Heart left ventricle (tissue), 16 donors: ENCODE results near the gene PER2. TPM values are rescaled to one million over a fixed set of nuclear protein-coding genes. Genes with fewer than 3 reads are reported as not detected.

ENCODE experiments used
- ATAC-seq, 4 donors: fragments of 200-7000 bp; cut with Tn5 transposase; one replicate each; pipeline ENCODE4 v1.9.1; 2020 to 2022; ENCODE audit warnings: moderate library complexity in 4 of 4, mild to moderate bottlenecking in 3 of 4, moderate number of reproducible peaks in 1 of 4
- DNase-seq, 5 donors: peaks; one replicate each; pipeline ENCODE4 v3.0.0-alpha.2; 2020
- H3K27ac ChIP-seq, 12 donors: fragments of 200-600 bp; sonication (generic) in 4 of 12; one replicate each; pipeline versions ENCODE4 v1.5.0 to v1.8.0; 2016 to 2022; ENCODE audit warnings: mild to moderate bottlenecking in 2 of 12
- H3K27me3 ChIP-seq, 9 donors: fragments of 200-600 bp; sonication (generic) in 2 of 9; one replicate each; pipeline versions ENCODE4 v1.5.1 to v1.8.0; 2016 to 2022; ENCODE audit warnings: mild to moderate bottlenecking in 3 of 9
- H3K36me3 ChIP-seq, 9 donors: fragments of 200-600 bp; sonication (generic) in 2 of 9; one replicate each; pipeline versions ENCODE4 v1.5.0 to v1.8.0; 2018 to 2022; ENCODE audit warnings: mild to moderate bottlenecking in 2 of 9
- H3K4me1 ChIP-seq, 12 donors: fragments of 200-600 bp; sonication (generic) in 4 of 12; one replicate each; pipeline versions ENCODE4 v1.5.0 to v1.8.0; 2016 to 2022; ENCODE audit warnings: mild to moderate bottlenecking in 3 of 12
- H3K4me3 ChIP-seq, 12 donors: fragments of 200-600 bp; sonication (generic) in 4 of 12; one replicate each; pipeline versions ENCODE4 v1.5.0 to v1.8.0; 2017 to 2022; ENCODE audit warnings: mild to moderate bottlenecking in 9 of 12, moderate library complexity in 4 of 12
- H3K9me3 ChIP-seq, 12 donors: fragments of 200-600 bp; sonication (generic) in 4 of 12; one replicate each; pipeline versions ENCODE4 v1.5.0 to v1.8.0; 2016 to 2022; ENCODE audit warnings: mild to moderate bottlenecking in 1 of 12
- CTCF ChIP-seq, 12 donors: fragments of 200-600 bp; sonication (generic) in 4 of 12; IDR thresholded peaks; one replicate each; pipeline versions ENCODE4 v1.5.0 to v1.8.0; 2018 to 2022; ENCODE audit warnings: antibody characterized with exemption in 12 of 12, mild to moderate bottlenecking in 5 of 12
- POLR2A ChIP-seq, 2 donors: fragments of 450-650 bp; IDR thresholded peaks; one replicate each; pipeline ENCODE4 v1.6.1; 2017; ENCODE audit warnings: antibody characterized with exemption in 2 of 2, mild to moderate bottlenecking in 2 of 2, moderate library complexity in 2 of 2
- WGBS, 4 donors: extraction: QIAGEN DNeasy Blood & Tissue Kit in 2 of 4; methylation state at CpG; one replicate each; pipeline versions ENCODE4 v1.1.5 to v1.1.7; 2013 to 2018; 5-methylcytosine and 5-hydroxymethylcytosine counted together
- intact Hi-C, 10 donors: fragments of 100-400 bp; cut with DNase I; formaldehyde crosslinking; loops; one replicate each; pipeline versions ENCODE4 v1.11.1 to v1.14.2; 2022
- polyA plus RNA-seq, 2 donors: library from polyadenylated mRNA; stranded (reverse); fragments of 200-250 nt; gene quantifications; one replicate each; pipeline ENCODE4 v1.2.3, GENCODE V29; 2013
- total RNA-seq, 9 donors: library from RNA; depleted of rRNA in 2 of 9; stranded (reverse); fragments of >200 nt in 2 of 9; fragmentation: NEBNext Ultra II Directional in 3 of 9; extraction: Animal tissue kit (Norgen Biotek cat#: 25700) in 3 of 9; gene quantifications; one replicate each; pipeline versions ENCODE4 v1.1.0 to v1.2.4, GENCODE V29; 2016 to 2023
- donor health status: ischemic (EF 13 %, LVEDD 7.1; RV severe dilation, severe dysfunction).
- donor health status: healthy with polysubstance abuse.
- donor health status: DM: no; HTN: yes; CAD: no.
- donor health status: DM: no; HTN: no; CAD: no.
- donor health status: ischemic (EF 25% LVEDD 6.9; RV normal size, moderate dysfunction).
- donor health status: ischemic (EF 25% LVEDD 5.7; RV mildly dilated, moderate dysfunction).
- donor health status: healthy.
- donor health status: DM: yes; HTN: yes; CAD: no.
- donor health status: ischemic (EF 35%, LVEDD 5.7; RV mildly dilated, moderate dysfunction).
- donor health status: nonischemic (EF 11% LVEDD 7.7; RV severe dilation, severe dysfunction).
- donor health status: DM: yes; HTN: yes; CAD: no.
- donor health status: PGD.
- donor health status: ischemic (EF 29% LVEDD 5.4; RV normal size, mild dysfunction).
- donor health status: nonischemic (EF 23%, LVEDD 6.1; RV moderate dilation, normal function).

Gene PER2
- total and polyA plus RNA-seq, 11 donors: 1.6 to 17.1 (median 4.2) TPM

GRCh38 chr2:238289574-238289973 lies 1.2 kb upstream of the PER2 start:
- 19 to 31% (median 28%) methylated on average over 13 of the region's 13 CpGs for WGBS, 4 donors
- Histone ChIP-seq H3K4me3 (peak overlapping the region in 11 of 12 donors; percentile 55 to 99 (median 89)), H3K27ac (peak overlapping the region in 11 of 12 donors; percentile 71 to 98 (median 92)), H3K9me3 (no peaks in the 10 kb centered on the region), H3K36me3 (no peaks in the 10 kb centered on the region), H3K27me3 (no peaks in the 10 kb centered on the region), H3K4me1 (peaks cover 4 to 51% (median 40%) of the 10 kb centered on the region in 12 donors)
- intact Hi-C loops: loop anchor here in 2 of 10 donors (2.0 to 10.0 kb wide), 2 partner anchors 31 to 225 kb away; partner anchors contain the start of genes SCLY (in 1 of the 2) and TRAF3IP1 (in 1 of the 2)
- ATAC-seq: no peak
- no peak for TF ChIP-seq CTCF (IDR thresholded peaks at IDR 0.05)
- no peak for TF ChIP-seq POLR2A (IDR thresholded peaks at IDR 0.05)
- no peak for DNase-seq

GRCh38 chr2:238288650-238289573 lies 502 bp upstream of the PER2 start:
- intact Hi-C loops: loop anchor here in 2 of 10 donors (2.0 to 10.0 kb wide), 2 partner anchors 32 to 224 kb away; partner anchors contain the start of genes SCLY (in 1 of the 2) and TRAF3IP1 (in 1 of the 2)
- 0 to 1% (median 1%) methylated on average over 51 to 108 of the region's 108 CpGs for WGBS, 4 donors
- peak overlapping the region; percentile 14 to 98 (median 88) for H3K27ac ChIP-seq
- no peaks in the 10 kb centered on the region for H3K27me3 ChIP-seq
- peak overlapping the region; percentile 28 to 99 (median 86) for H3K4me3 ChIP-seq
- ATAC-seq (peak; percentile 85 to 90 (median 89)), DNase-seq (peak; percentile 96 to 99 (median 98))
- no peaks in the 10 kb centered on the region for H3K36me3 ChIP-seq
- peaks cover 4 to 57% (median 43%) of the 10 kb centered on the region in 12 donors for H3K4me1 ChIP-seq
- H3K9me3 ChIP-seq: no peaks in the 10 kb centered on the region
- TF ChIP-seq CTCF (IDR thresholded peaks at IDR 0.05) (peak in 7 of 12 donors; percentile 26 to 60 (median 43)), POLR2A (IDR thresholded peaks at IDR 0.05) (peak; percentile 25 to 41)

- intact Hi-C loops: loop anchor here in 1 of 10 donors (10.0 kb wide), 1 partner anchor 222 kb away; the partner anchor contains the start of gene SCLY
- H3K27me3 ChIP-seq: no peaks in the 10 kb centered on the region
- no peak for TF ChIP-seq CTCF (IDR thresholded peaks at IDR 0.05)
- TF ChIP-seq POLR2A (IDR thresholded peaks at IDR 0.05): no peak
- peak in 1 of 4 donors; percentile 9 for ATAC-seq
- H3K27ac ChIP-seq: peak overlapping the region; percentile 50 to 98 (median 88)
- DNase-seq: no peak
- H3K4me1 ChIP-seq: peaks cover 4 to 73% (median 50%) of the 10 kb centered on the region in 12 donors
- no peaks in the 10 kb centered on the region for H3K36me3 ChIP-seq
- H3K9me3 ChIP-seq: no peaks in the 10 kb centered on the region
- H3K4me3 ChIP-seq: peak overlapping the region in 11 of 12 donors; percentile 55 to 99 (median 89)
- 65 to 72% (median 66%) methylated on average over 11 of the region's 11 CpGs for WGBS, 4 donors
Observed at GRCh38 chr2:238286987-238287736, 1.2 kb downstream of the PER2 start.
